BJ (cell line): ENCODE measurements around the gene PLXDC1. TPM values are rescaled to one million over a fixed set of nuclear protein-coding genes. Genes with fewer than 3 reads are reported as not detected.

Experiments
- CTCF ChIA-PET: fragments of 350-600 bp; formaldehyde crosslinking; extraction: SDS; loops from one replicate; lab custom pipeline; 2021; ENCODE audit warnings: antibody characterized with exemption, inconsistent platforms; lab: Yijun Ruan, JAX
- POLR2A ChIA-PET: fragments of 300-600 bp; sonication (Branson Sonifier 250); formaldehyde crosslinking; extraction: SDS; loops from one replicate; lab custom pipeline; 2021; ENCODE audit warnings: antibody characterized with exemption; lab: Charles Lee
- DNase-seq: peaks from one replicate; pipeline ENCODE4 v3.0.0-alpha.2; 2011; ENCODE audit warnings: low read depth
- H3K27me3 ChIP-seq: 2 replicates; pipeline ENCODE4 v1.6.0; 2011; ENCODE audit warnings: low read length; ENCODE audit not compliant: control insufficient read depth, insufficient read depth
- H3K36me3 ChIP-seq: 2 replicates; pipeline ENCODE4 v1.5.1; 2011; ENCODE audit warnings: low read length; ENCODE audit not compliant: control insufficient read depth, insufficient read depth
- H3K4me3 ChIP-seq: 2 replicates; pipeline ENCODE4 v1.5.1; 2011; ENCODE audit warnings: low read depth, mild to moderate bottlenecking, control low read depth, low read length
- polyA plus RNA-seq: library from polyadenylated mRNA; depleted of rRNA; stranded (reverse); fragments of >200 nt; gene quantifications from 2 replicates; pipeline ENCODE4 v1.2.3, GENCODE V29; 2011
- TF ChIP-seq, protein P1 (sequence below): IDR thresholded peaks from 2 replicates; pipeline ENCODE4 v1.5.1; 2011; ENCODE audit warnings: low read depth, mild to moderate bottlenecking, control low read depth, inconsistent platforms, low read length, moderate library complexity; ENCODE audit not compliant: insufficient read depth

Gene PLXDC1
- polyA plus RNA-seq, 1 experiment, result 5.0 TPM

DNA sequence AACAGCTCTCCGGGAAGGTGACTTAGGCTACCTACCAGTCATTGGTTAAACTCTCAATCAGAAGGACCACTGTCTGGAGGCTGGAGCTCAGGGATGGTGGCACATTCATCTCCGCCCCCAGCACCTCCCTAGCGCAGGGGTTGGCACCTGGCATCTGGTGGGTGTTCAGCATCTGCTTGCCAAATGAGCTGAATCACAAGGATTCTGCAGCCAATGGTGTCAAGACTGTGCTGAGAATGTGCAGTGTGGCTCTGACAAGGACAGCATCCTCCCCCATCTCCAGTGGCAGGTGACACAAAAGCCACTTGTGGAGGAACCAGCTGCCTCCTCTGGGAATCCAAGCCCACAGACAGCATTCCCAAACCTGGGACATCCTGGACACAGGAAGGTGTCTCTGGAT is 35.2 kb downstream of the PLXDC1 start:
- TF ChIP-seq, protein P1, sequence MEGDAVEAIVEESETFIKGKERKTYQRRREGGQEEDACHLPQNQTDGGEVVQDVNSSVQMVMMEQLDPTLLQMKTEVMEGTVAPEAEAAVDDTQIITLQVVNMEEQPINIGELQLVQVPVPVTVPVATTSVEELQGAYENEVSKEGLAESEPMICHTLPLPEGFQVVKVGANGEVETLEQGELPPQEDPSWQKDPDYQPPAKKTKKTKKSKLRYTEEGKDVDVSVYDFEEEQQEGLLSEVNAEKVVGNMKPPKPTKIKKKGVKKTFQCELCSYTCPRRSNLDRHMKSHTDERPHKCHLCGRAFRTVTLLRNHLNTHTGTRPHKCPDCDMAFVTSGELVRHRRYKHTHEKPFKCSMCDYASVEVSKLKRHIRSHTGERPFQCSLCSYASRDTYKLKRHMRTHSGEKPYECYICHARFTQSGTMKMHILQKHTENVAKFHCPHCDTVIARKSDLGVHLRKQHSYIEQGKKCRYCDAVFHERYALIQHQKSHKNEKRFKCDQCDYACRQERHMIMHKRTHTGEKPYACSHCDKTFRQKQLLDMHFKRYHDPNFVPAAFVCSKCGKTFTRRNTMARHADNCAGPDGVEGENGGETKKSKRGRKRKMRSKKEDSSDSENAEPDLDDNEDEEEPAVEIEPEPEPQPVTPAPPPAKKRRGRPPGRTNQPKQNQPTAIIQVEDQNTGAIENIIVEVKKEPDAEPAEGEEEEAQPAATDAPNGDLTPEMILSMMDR, result no peak
- POLR2A ChIA-PET, result no interaction called here
- CTCF ChIA-PET, result interaction anchor here (1.2 to 1.7 kb wide), 2 partner anchors 36 to 129 kb away, joined by 3 to 4 read pairs; partner anchors contain the start of gene PLXDC1

DNA sequence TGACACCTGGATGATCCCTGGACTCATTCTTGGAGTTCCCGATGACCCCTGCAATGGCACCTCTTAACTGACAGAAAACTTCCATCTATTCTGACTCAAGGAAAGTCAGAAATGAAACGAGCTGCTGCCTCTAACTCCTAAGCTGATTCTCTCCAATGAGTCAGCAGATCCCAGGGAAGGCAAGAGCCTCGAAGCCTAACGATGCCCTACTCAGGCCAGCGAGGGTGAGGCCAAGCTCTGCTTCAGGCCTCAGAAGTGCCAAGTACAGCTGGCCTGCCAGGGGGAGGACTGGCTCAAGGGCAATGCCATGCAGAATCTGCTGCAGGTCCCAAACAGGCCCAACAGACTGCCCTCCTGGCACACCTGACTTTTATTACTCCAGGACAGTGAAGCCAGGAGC is 36.3 kb downstream of the PLXDC1 start:
- Histone ChIP-seq H3K4me3 (no peak overlapping the region), H3K27me3 (no peaks in the 10 kb centered on the region), H3K36me3 (no peaks in the 10 kb centered on the region)
- ChIA-PET CTCF (interaction anchor here (0.7 to 2.1 kb wide), 7 partner anchors 8 to 132 kb away, joined by 3 to 8 read pairs (median 5); partner anchors contain the start of gene PLXDC1), POLR2A (no interaction called here)
- TF ChIP-seq, protein P1, result no peak
- no peak for DNase-seq

More for the DNA sequence above, 35.2 kb downstream of the PLXDC1 start:
- Histone ChIP-seq H3K27me3 (no peaks in the 10 kb centered on the region), H3K4me3 (no peak overlapping the region), H3K36me3 (no peaks in the 10 kb centered on the region)
- no peak for DNase-seq

GRCh38 chr17:39114723-39115122 is 36.7 kb downstream of the PLXDC1 start:
- TF ChIP-seq, protein P1, result no peak
- ChIA-PET CTCF (interaction anchor here (0.7 to 2.1 kb wide), 5 partner anchors 9 to 132 kb away, joined by 3 to 8 read pairs (median 7); no protein-coding TSS in a partner anchor), POLR2A (no interaction called here)
- no peak for DNase-seq
- no peaks in the 10 kb centered on the region for H3K27me3 ChIP-seq
- H3K4me3 ChIP-seq, result no peak overlapping the region
- H3K36me3 ChIP-seq, result no peaks in the 10 kb centered on the region

DNA sequence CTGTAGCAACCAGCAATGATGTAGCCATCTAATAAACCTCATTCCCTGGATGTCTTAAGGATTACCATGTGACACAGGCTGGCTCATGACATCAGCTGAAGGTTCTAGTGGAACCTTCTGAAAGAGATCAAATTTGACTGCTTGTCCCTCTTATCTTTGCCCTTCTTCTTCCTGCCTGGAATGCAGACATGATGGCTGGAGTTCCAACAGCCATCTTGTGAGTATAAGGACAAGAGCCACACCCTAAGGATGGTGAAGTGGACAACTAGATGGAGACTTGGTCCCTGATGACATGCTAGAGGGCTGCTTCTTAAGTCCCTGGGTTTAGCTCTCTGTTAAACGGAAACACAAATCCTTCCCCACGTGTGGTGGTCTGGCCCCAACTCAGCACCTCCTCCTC is 37.6 kb downstream of the PLXDC1 start:
- Histone ChIP-seq H3K4me3 (no peak overlapping the region), H3K27me3 (no peaks in the 10 kb centered on the region; the same call in 1 of the 2 replicates), H3K36me3 (no peaks in the 10 kb centered on the region)
- CTCF ChIA-PET, result interaction anchor here (1.6 to 2.1 kb wide), 3 partner anchors 9 to 131 kb away, joined by 7 to 8 read pairs (median 7); no protein-coding TSS in a partner anchor
- DNase-seq, result no peak
- POLR2A ChIA-PET, result no interaction called here
- TF ChIP-seq, protein P1, result no peak

GRCh38 chr17:39110435-39111136 is 40.9 kb downstream of the PLXDC1 start:
- ChIA-PET CTCF (interaction anchor here (0.6 to 2.0 kb wide), 2 partner anchors 10 to 42 kb away, joined by 3 to 5 read pairs; no protein-coding TSS in a partner anchor), POLR2A (no interaction called here)
- Histone ChIP-seq H3K27me3 (peaks cover 7% of the 10 kb centered on the region; the same call in 1 of the 2 replicates), H3K36me3 (no peaks in the 10 kb centered on the region), H3K4me3 (no peak overlapping the region)
- DNase-seq, result no peak
- TF ChIP-seq, protein P1, result no peak
